IPS-11a (cell line): ENCODE results near the gene CTRB1.

Experiments used
- H3K4me3 ChIP-seq: one replicate; pipeline ENCODE4 v1.5.1; 2013; ENCODE audit warnings: low read depth, low read length, control low read depth

CTRB1 gene

DNA sequence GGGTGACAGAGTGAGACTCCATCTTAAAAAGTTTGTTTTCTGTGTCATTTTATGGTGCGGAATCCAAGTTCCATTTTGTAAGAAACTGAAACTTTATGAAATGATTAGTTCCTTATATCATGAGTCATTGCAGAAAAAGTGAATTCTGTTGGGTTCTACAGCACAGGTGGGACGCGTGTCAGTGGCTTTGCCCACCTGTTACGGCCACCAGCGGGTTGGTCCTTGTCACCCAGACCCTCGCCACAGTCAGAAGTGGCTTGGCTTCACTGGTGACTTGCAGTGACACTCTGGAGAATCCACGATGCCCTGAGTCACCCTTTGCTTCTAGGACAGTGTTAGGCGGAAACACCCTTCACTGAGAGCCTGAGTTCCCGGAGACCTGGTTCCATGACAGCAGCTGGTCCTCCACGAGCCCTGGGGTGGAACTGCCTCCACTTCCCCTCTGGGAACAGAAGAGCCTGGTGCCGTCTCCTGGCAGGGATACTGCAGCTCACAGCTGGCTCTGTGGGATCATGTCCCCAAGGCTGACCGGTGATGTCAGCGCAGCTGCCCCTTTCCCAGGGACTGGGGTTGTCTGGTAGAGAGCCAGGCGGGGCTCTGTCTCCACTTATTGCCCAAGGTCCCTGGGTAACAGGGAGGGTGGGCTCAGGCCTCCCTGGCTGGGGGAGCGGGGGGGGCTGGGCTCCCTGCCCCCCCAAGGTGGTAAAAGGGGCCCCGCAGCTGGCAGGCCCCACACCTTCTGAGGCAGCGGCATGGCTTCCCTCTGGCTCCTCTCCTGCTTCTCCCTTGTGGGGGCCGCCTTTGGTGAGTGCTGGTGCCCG, at the start of gene CTRB1:
Gene CTRB1, plus strand, starts transcription at position 733 of the 821 bp plus-strand sequence. Its CDS starts 20 bp downstream, at position 753.
- H3K4me3 ChIP-seq: no peak within 1 kb of the TSS

DNA sequence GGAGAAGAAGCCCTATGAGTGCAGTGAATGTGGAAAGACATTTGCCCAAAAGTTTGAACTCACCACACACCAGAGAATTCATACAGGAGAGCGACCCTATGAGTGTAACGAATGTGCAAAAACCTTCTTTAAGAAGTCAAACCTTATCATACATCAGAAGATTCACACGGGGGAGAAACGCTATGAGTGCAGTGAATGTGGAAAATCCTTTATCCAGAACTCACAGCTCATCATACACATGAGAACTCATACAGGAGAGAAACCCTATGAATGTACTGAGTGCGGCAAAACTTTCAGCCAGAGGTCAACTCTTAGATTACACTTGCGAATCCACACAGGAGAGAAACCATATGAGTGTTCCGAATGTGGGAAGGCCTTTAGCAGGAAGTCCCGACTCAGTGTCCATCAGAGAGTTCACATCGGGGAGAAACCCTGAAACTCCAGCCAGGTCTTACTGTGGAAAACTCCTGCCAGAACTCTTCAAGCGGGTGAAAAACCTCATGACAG, 48.8 kb upstream of the CTRB1 start:
- H3K4me3 ChIP-seq: no peak overlapping the region

DNA sequence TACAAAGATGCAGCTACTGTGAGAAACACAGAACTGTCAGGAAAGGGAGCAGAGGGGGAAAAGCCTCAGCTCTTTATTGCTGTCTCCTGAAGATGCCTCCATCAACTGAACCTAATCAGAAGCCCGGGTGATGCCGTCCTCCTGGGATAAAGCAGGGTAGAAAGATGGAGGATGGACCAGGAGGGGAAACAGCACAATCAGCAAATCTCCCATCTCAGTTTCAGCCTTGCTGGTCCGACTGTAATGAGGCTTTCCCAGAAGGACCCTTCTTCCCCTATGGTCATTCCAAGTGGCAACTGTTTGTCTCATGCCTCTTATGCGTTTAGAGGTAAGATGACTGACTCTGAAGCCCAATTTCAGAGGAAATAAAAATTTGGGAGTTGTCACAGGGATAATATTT, 46.2 kb upstream of the CTRB1 start:
- no peak overlapping the region for H3K4me3 ChIP-seq

DNA sequence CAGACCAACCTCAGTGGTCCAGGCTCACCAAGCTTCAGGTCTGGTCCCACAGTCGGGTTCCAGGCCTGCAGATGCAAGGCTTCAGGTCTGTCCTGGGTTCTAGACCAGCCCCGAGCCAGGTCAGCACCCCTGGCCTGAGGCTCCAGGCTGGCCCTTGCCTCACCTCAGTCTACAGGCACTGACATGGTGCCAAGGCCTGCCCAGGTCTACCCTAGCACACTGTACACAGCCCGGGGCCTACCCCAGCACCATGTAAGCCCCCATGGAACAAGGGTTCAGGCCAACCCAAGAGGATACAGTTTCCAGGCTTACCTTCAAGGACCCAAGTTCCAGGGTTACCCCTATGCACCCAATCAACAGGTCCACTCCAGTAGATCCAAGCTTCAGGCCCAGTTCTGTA, 43.7 kb upstream of the CTRB1 start:
- H3K4me3 ChIP-seq: no peak overlapping the region

DNA sequence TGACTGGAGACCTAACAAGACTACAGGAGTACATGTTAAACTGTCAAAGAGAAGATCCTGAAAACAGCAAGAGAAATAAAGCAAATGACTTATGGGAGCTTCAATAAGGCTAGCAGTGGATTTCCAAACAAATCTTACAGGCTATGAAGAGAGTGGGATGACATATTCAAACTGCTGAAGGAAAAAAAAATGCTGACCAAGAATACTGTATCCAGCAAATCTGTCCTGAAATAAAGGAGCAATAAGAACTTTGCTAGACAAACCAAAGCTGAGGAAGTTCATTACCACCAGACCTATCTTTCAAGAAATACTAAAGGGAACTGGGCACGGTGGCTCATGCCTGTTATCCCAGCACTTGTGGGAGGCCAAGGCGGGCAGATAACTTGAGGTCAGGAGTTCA, 41.9 kb upstream of the CTRB1 start:
- no peak overlapping the region for H3K4me3 ChIP-seq

DNA sequence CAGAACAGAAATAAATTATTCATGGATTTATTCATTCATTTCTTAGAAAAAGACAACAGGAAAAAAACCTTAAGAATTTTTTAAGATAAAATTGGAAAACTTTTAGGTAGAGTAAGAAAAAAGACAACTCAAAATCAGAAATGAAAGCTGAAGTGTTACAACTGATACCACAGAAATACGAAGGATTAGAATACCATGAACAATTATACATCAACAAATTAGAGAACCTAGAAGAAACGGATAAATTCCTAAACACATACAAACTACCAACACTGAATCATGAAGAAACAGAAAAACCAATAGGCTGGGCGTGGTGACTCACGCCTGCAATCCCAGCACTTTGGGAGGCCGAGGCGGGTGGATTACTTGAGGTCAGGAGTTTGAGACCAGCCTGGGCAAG, 39.6 kb upstream of the CTRB1 start:
- H3K4me3 ChIP-seq: no peak overlapping the region

DNA sequence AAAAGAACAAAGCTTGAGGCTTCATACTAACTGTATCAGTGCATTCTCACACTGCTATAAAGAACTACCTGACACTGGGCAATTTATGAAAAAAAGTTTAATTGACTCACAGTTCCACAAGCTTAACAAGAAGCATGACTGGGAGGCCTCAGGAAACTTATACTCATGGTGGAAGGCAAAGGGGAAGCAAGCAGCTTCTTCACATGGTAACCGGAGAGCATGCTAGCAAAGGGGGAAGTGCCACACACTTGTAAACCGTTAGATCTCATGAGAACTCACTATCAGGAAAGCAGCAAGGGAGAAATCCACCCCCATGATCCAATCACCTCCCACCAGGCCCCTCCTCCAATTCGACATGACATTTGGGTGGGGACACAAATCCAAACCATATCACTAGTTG, 37.2 kb upstream of the CTRB1 start:
- H3K4me3 ChIP-seq: no peak overlapping the region

DNA sequence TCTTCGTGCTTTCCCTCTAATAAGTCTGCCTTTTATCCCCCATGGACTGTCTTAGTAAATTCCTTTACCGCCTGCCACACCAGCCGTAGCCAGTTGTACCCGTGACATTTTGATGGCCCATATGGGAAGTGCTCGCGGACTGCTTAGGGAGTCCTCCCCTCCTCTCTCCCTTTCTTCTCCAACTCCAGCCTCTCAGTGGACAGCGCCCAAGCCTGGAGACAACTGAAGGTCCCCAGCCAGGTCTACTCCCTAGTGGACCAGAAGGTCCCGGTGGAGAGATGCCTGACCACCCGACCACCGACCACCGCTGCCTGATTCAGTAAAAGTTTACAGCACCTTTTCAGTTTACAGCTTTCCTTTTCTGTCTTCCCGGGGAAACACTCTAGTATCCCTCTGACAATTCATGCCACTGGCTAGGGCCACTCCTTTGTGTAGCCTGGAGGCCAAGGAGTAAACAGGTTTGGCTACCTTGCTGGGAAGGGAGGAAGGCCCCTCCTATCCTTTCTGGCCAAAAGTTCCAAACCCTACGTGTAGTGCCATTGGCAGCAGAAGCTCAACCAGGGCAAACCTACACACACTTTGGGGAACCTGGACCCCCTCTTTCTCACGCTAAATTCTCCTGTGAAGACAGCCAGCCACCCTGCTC, 29.8 kb upstream of the CTRB1 start:
- no peak overlapping the region for H3K4me3 ChIP-seq

DNA sequence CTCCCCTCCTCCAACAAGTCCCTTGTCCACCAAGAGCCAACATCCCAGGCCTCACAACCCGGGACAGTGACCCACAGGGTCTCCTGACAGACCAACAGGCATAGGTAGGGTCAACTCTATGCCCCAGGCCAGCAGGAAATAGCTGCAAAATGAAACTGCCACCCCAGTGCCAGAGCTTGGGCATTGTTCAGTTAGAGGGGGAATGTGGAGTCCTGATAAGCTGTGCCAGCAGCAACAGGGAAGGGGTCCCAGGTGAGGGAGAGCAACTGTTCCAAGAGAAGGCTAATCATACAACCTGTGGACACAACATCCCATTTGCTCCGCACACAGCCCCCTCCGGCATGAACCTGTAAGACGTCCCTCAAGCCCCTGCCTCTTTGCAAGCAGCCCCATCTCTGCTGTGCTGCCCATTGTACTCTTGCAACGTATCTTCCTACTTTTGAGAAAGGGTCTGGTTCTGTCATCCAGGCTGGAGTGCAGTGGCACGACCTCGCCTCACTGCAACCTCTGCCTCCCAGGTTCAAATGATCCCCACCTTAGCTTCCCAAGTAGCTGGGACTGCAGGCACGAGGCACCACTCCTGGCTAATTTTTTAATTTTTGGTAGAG, 29.0 kb upstream of the CTRB1 start:
- H3K4me3 ChIP-seq: no peak overlapping the region

DNA sequence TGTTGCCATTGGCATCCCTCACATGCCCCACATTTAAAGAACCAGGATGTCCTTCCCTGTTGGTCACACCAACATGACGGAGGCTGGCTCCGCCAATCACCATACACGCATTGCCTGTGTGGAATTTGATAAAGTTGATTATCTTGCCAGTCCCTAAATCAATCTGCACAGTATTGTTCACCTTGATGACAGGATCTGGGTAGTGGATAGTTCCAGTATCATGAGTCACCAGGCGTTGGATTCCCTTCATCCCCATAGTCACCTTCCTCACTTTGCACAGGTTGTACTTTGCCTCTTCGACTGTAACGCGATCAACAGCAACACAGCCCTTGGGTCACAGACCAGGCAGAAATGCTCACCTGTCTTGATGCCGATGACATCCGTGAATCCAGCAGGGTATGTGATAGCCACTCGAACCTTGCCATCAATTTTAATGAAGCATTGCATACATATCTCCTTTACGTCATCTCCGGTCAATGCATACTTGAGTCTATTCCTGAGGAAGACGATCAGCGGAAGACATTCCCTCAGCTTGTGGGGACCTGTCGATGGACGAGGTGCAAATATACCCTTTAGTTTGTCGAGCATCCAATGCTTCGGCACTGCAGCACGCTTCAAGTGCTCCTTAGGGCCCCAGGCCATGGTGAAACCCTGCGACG, 26.1 kb upstream of the CTRB1 start:
- H3K4me3 ChIP-seq: no peak overlapping the region

DNA sequence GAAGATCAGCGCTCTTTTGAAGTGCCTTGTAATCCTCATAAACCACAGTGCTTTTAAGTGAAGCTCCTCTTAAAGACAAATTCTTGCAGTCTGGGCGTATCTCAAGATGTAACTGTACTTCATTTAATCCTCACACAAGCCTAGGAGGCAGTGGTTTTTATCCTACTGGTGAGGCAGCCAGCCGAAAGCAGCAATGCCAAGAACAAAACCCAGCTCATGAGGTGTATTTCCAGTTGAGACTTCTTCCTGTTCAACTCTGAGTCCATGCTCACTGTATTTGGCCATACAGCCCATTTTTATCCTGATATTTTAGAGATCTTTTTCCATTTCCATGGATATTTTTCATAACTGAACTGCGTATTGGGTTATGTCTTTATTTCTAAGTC, 25.5 kb upstream of the CTRB1 start:
- no peak overlapping the region for H3K4me3 ChIP-seq

DNA sequence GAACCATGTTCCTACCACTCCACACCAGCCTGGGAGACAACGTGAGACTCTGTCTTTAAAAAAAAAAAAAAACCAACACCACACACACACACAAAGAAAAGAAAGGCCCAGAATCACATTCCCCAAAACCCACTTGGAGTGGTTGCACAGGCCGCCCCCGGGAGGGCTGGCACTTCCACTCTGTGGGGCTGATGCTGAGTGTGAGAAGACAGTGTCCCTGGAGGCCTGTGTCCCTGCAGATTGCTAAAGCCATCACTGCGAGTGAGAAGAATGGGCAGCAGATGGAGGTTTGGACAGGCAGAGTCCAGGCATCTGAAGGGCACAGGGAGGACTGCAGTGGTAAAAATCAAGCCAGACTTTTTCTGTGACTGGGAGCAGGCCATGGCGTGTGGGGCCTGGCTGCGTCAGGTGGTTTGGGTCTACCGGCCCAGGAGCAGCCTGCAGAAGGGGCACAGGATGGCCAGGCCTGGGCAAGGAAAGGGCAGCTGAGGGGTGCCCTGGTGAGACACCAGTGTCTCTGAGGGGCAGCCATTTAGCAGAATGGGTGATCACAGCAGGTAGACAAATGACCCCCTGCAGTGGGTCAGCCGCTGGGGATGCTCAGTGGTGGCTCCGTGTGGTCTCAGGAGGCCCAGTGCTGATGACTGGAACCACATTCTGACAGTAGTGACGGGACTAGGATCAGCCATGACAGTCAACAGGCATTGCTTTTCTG, 24.9 kb upstream of the CTRB1 start:
- no peak overlapping the region for H3K4me3 ChIP-seq

DNA sequence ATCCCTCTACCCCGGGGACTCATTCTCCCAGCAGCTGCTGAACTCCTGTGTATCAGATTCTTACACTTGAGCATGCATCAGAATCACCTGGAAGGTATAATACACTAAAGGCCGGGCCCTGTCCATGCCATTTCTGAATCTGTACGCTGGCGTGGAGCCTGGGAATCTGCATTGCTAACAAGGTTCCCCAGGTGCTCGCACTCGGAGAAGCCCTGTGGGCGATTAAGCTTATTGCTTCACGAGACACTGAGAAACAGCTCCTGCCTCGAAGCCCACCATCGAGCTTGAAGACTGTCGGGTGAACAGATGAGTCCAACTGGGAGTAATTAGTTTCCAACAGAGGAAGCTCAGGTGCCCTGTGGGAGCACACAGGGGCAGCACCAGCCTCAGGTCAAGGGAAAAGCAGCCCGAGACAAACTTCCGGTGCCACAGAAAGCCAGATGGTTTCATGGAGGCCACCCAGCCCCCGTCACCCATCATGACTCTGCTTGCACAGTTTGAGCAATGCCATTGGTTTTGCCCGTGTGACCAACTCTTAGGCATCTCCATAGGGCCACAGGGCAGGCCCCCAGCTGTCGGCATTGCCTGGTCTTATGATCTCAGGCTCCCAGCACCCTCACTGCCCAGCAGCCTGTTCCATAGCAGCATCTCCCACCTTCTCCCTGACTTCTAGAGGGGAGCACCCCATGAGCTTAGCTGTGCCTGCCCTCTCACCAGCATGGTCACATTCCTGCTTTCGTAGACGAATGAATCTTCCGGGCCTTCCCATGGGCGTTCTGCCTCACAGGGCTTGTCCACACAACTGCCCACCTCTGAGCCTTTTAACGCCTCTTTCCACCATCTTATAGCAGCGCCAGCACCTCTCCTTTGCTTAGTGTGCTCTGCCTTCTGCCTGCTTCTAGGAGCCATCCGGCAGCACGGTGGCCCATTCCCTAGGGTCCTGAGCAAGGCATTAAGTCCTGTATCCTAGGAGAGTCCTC, 22.7 kb upstream of the CTRB1 start:
- no peak overlapping the region for H3K4me3 ChIP-seq

DNA sequence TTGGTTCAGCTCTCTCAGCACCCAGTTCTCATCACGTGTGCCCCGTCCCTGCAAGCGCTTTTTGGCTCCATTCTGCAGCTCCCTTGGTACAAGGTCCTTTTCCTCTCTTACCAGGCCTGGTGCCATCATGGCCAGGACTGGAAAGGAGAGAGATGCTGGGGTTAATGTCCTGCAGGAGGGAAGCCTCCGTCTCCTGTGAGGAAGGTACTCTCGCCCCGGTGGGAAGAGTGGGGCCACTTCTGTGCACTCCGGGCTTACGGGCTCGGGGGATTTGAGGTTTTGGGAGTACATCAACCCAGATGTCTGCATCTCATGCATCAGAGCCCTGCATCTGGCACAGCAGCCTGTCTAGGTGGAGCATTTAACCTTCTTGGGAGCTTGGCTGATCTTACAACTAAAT, 22.0 kb upstream of the CTRB1 start:
- no peak overlapping the region for H3K4me3 ChIP-seq

DNA sequence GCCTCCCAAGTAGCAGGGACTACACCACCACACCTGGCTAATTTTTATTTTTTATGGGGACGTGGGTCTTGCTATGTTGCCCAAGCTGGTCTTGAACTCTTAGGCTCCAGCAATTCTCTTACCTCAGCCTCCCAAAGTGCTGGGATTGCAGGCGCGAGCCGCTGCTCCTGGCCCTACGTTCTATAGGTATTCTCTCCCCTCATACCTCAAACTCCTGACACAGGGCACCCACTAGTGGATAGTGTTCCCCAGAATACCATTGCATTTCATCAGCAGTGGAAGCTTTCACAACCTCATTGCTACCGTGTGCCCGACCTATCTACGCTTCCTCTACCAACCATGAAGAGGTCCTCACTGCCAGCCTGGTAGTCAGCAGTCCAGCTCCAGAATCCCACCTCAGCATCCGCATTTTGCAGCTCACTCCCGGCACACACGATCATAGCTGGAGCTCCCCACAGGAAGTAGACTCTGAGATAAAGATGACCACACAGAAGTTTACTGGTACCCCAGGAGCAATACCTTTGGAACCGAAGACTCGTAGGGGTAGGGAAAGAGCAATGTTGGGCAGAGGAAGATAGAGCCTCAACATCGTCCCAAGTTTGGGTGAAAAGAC, 21.2 kb upstream of the CTRB1 start:
- H3K4me3 ChIP-seq: no peak overlapping the region

DNA sequence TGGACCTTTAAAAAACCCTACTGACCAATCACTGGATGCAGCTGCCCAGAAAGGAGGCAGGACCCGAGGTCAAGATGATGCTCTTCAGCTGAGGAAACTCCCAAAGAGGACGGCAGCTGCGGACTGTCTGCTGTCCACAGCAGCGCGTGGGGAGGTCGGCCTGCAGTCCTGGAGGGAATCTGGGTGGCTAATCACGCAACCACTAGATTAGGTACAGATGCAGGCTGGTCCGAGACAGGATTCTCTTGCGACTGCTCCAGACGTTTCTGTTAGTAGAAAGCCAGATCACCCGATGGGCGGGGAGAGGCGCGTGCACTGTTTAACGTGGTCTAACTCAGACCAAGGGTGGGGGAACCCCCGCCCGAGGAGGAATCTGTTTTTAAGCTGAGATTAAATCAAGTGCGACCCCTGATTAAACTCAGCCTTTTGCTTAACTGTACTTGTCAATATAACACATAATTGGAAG, 20.6 kb upstream of the CTRB1 start:
- no peak overlapping the region for H3K4me3 ChIP-seq

DNA sequence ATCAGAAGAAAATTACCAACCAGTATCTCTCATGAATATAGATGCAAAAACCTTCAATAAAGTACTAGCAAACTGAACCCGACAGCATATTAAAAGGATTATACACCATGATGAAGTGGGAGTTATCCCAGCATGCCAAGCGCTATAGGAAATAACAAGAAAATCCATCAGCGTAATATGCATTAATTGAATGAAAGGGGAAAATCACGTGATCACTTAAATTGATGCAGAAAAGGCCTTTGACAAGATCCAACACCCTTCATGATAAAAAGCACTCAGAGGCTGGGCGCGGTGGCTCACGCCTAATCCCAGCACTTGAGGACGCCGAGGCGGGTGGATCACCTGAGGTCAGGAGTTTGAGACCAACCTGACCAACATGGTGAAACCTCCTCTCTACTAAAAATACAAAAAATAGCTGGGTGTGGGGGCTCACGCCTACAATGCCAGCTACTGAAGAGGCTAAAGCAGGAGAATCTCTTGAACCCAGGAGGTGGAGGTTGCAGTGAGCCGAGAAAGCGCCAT, 16.7 kb upstream of the CTRB1 start:
- H3K4me3 ChIP-seq: no peak overlapping the region

DNA sequence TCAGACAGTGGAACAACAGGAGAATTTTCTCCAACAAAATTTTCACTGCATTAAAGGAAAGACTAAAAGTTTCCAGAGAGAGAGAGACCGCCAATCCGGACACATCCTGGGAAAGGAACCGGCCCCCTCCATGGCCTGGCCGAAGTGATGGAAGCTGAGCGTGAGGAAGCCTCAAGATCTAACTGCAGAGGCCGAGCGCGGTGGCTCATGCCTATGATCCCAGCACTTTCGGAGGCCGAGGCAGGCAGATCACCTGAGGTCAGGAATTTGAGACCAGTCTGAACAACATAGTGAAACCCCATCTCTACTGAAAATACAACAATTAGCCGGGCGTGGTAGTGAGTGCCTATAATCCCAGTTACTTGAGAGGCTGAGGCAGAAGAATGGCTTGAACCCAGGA, 15.7 kb upstream of the CTRB1 start:
- H3K4me3 ChIP-seq: no peak overlapping the region
